GM19467 (cell line): ENCODE data around the gene FOXR1.
"Not testable (repeated sequence)": the region's sequence is repeated elsewhere in the genome, so short reads cannot be mapped to it uniquely, and the experiment has no call there.

Experiments used
- ATAC-seq: cut with Tn5 transposase; IDR thresholded peaks from one replicate; pipeline ENCODE4 v1.9.1; 2021; ENCODE audit warnings: mild to moderate bottlenecking, moderate library complexity; ENCODE audit not compliant: unreplicated experiment

Gene FOXR1

GRCh38 chr11:118947091-118947490 is 24.5 kb upstream of the FOXR1 start:
- ATAC-seq, result no peak

GRCh38 chr11:118948000-118948399 is 23.6 kb upstream of the FOXR1 start:
- no peak for ATAC-seq

GRCh38 chr11:118953265-118953664 is 18.3 kb upstream of the FOXR1 start:
- ATAC-seq, result no peak

GRCh38 chr11:118953976-118954375 is 17.6 kb upstream of the FOXR1 start:
- not testable (repeated sequence) for ATAC-seq

DNA sequence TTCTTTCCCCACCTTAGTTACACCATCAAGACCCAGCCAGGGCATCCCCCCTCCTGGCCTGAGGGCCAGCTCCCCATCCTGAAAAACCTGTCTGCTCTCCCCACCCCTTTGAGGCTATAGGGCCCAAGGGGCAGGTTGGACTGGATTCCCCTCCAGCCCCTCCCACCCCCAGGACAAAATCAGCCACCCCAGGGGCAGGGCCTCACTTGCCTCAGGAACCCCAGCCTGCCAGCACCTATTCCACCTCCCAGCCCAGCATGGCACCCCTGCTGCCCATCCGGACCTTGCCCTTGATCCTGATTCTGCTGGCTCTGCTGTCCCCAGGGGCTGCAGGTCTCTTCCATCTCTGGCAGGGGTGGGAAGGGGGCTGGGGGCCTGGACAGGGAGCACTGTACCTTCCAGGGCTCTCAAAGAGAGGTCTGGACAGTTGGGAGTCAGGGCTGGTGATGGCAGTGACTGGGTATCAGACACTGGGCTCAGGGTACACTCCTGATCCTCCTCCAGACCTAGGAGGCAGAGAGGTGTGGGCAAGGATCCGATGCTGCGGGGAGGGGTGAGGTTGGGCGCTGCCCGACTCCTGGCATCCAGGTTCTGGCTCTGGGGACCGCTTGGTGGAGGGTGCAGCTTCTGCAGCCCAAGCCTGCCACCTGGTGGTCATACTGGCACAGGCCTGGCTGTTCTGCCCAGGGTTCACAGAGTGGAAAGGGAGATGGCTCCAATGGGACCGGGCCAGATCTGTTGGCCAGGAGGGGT is 15.3 kb upstream of the FOXR1 start, which contains the start of gene UPK2:
Gene UPK2 (plus strand): TSS at position 205 of the 753 bp plus-strand sequence. CDS start 53 bp downstream, at position 258.
- ATAC-seq, result no peak

DNA sequence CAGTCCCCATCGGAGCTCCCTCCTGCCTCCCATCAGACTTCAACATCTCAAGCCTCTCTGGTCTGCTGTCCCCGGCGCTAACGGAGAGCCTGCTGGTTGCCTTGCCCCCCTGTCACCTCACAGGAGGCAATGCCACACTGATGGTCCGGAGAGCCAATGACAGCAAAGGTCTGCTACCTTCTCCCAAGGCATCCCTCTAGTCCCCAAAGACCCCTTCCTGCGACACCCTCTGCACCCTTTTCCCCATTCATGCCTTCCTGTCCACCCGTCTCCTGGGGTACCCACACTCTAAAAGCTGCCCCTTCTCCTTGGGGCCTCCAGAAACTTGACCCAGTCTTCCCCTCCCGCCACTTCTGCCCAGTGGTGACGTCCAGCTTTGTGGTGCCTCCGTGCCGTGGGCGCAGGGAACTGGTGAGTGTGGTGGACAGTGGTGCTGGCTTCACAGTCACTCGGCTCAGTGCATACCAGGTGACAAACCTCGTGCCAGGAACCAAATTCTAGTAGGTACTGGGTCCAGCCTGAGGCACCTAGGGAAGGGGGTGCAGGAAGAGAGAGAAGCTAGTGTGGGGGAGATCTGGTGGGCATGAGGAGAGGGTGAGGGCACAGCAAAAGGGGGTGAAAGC is 14.6 kb upstream of the FOXR1 start:
- ATAC-seq, result no peak

- no peak for ATAC-seq
Observed at GRCh38 chr11:118957549-118957948, 14.0 kb upstream of the FOXR1 start.

- ATAC-seq, result no peak
Observed at GRCh38 chr11:118957968-118958367, 13.6 kb upstream of the FOXR1 start.

- ATAC-seq, result no peak
Observed at GRCh38 chr11:118958577-118958976, 13.0 kb upstream of the FOXR1 start.

DNA sequence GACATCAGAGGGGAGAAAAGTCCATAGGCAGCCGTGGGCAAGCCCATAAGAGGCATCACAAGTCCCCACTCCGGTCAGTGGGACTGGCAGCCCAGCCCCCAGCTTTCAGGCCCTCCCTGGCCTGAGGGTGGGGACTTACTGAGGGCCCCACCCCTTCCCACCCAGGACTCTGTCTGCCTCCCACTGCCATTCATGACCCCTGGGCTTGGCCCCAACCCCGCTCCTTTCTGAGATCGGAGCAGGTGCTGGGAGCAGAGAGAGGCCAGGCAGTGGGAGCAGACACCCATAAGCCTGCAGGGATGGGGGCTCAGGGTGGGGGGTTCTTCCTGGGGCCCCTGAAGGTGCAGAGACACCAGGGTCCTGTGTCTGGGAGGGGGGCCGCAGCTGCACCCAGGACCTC is 10.4 kb upstream of the FOXR1 start:
- ATAC-seq, result no peak

GRCh38 chr11:118961591-118961990 is 10.0 kb upstream of the FOXR1 start:
- no peak for ATAC-seq

DNA sequence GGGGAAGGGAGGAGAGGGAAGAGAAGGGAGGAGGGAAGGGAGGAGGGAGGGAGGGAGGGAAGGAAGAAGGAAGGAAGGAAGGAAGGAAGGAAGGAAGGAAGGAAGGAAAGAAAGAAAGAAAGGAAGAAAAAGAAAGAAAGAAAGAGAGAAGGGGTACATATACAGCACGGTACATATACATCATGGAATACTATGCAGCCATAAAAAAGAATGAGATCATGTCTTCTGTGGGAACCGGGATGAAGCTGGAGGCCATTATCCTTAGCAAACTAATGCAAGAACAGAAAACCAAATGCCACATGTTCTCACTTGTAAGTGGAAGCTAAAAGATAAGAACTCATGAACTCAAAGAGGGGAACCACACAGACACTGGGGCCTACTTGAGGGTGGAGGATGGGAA is 2.1 kb upstream of the FOXR1 start:
- ATAC-seq, result not testable (repeated sequence)

DNA sequence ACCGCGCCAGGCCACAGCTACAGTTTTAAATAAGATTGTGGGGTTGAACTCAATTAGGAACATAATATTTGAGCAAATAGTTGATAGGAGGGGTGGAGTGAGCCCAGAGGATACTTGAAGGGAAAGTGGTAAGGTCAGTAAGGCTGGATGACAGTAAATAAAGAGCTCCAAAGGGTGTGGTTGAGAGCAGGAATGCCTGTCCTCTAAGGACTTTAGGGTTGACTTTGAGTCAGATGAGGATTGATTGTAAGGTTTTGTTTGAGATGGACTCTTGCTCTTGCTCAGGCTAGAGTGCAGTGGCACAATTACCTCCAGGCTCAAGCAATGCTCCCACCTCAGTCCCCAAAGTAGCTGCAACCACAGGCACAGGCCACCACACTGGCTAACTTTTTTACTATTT is 2.4 kb downstream of the FOXR1 start:
- ATAC-seq, result no peak

GRCh38 chr11:118975771-118976709 is 4.5 kb downstream of the FOXR1 start:
- ATAC-seq, result no peak

DNA sequence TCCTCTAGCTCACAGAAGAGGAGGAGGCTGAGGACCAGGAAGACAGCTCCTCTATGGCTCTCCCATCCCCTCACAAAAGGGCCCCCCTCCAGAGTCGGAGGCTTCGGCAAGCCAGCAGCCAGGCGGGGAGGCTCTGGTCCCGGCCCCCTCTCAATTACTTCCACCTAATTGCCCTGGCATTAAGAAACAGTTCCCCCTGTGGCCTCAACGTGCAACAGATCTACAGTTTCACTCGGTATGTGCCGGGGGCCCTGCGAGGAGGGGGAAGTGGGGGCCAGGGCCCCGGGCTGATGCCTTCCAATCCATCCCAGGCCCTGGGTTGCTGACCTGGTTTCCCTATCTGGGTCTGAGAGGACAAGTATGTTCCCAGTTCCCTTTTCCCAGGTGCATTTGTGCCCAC is 7.9 kb downstream of the FOXR1 start:
- ATAC-seq, result no peak

DNA sequence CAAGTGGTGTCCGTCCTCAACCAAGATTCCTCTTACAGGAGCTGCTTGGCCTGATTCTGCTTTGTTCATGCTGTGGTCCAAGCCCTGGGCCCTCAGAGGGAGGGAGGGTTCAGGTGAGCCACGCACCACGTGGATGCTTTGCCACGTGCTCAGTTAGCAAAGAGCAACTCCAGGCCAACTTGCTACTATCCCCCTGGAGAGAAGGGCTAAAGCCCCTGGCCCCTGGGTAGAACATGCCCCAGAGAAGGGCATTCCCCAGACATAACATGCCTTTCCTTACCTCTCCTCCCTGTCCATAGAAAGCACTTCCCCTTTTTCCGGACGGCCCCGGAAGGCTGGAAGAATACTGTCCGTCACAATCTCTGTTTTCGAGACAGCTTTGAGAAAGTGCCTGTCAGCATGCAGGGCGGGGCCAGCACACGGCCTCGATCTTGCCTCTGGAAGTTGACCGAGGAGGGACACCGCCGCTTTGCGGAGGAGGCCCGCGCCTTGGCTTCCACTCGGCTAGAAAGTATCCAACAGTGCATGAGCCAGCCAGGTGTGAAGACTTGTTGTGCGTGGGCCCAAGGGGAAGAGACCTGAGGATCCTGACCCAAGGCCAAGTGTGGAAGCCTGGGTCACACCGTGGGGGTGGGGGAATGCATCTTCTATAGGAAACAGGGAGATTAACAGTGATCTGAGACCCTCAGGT is 8.8 kb downstream of the FOXR1 start:
- no peak for ATAC-seq

DNA sequence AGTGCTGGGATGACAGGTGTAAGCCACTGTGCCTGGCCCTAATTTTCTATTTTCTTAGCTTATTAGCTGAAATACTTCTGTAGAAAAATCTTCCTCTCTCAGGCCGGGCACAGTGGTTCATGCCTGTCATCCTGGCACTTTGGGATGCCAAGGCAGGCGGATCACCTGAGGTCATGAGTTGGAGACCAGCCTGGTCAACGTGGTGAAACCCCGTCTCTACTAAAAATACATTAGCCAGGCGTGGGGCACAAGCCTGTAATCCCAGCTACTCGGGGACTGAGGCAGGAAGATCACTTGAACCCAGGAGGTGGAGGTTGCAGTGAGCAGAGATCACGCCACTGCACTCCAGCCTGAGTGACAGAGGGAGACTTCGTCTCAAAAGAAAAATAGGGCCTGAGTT is 12.8 kb downstream of the FOXR1 start:
- not testable (repeated sequence) for ATAC-seq

DNA sequence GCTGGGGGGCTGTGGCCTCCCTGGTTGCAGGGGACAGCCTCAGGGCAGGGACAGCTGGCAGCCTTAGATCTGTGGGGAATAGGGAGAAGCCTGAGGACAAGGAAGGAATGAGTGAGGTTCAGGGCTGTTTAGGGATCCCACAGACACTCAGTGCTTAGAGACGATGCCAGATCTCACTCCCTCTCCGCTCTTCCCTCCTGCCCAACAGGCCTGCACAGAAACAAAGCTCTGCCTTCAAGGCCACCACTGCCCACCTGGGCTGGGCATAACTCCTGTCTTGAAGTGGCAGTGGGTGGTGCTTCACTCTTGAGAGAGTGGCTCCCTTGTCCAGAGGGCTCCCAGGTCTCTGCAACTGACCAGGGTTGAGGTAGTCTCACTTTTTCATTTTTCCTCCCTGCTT is 13.3 kb downstream of the FOXR1 start:
- ATAC-seq, result no peak

GRCh38 chr11:118988280-118988679 is 16.7 kb downstream of the FOXR1 start:
- ATAC-seq, result no peak

DNA sequence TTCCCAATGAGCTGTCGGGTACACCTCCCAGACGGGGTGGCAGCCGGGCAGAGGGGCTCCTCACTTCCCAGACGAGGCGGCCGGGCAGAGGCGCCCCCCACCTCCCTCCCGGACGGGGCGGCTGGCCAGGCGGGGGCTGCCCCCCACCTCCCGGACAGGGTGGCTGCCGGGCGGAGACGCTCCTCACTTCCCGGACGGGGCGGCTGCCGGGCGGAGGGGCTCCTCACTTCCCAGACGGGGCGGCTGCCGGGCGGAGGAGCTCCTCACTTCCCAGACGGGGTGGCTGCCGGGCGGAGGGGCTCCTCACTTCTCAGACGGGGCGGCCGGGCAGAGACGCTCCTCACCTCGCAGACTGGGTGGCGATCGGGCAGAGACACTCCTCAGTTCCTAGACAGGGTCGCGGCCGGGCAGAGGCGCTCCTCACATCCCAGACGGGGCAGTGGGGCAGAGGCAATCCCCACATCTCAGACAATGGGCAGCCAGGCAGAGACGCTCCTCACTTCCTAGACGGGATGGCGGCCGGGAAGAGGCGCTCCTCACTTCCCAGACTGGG is 20.0 kb downstream of the FOXR1 start:
- ATAC-seq, result not testable (repeated sequence)
